Right atrium auricular region (tissue), 2 donors: Measurements from ENCODE around the gene HELZ. TPM values are rescaled to one million over a fixed set of nuclear protein-coding genes. Genes with fewer than 3 reads are reported as not detected.

Experiments
- DNase-seq: peaks from one replicate; pipeline ENCODE4 v3.0.0-alpha.2; 2019; ENCODE audit warnings: low spot score
- H3K27ac ChIP-seq, 2 donors: fragments of 200-600 bp; sonication (generic); 1 replicate in 1 of 2; 2 replicates in 1 of 2; pipeline ENCODE4 v1.5.1; 2016 to 2019
- H3K27me3 ChIP-seq, 2 donors: fragments of 200-600 bp; sonication (generic); one replicate each; pipeline versions ENCODE4 v1.5.1 to v1.6.0; 2017 to 2019
- H3K36me3 ChIP-seq: fragments of 200-600 bp; sonication (generic); one replicate; pipeline ENCODE4 v1.5.1; 2016
- H3K4me1 ChIP-seq, 2 donors: fragments of 200-600 bp; sonication (generic); one replicate each; pipeline versions ENCODE4 v1.5.1 to v1.6.0; 2017 to 2019
- H3K4me3 ChIP-seq, 2 donors: fragments of 200-600 bp; sonication (generic); 1 replicate in 1 of 2; 2 replicates in 1 of 2; pipeline ENCODE4 v1.5.1; 2017 to 2019; ENCODE audit warnings: mild to moderate bottlenecking in 1 of 2, moderate library complexity in 1 of 2
- H3K9me3 ChIP-seq, 2 donors: fragments of 200-600 bp; sonication (generic); one replicate each; pipeline ENCODE4 v1.5.1; 2019
- CTCF ChIP-seq, 2 donors: fragments of 200-600 bp; sonication (generic); IDR thresholded peaks; one replicate each; pipeline ENCODE4 v1.5.1; 2019; ENCODE audit warnings: antibody characterized with exemption in 2 of 2
- total RNA-seq, 2 donors: library from RNA; depleted of rRNA; stranded (reverse); fragments of >200 nt; gene quantifications; one replicate each; pipeline ENCODE4 v1.1.0, GENCODE V29; 2016

Gene HELZ
- total RNA-seq, 2 donors from 2014 or later, result 25.2 to 29.1 TPM

- Histone ChIP-seq H3K4me1 (peaks cover 0 to 32% of the 10 kb centered on the region in 2 donors), H3K36me3 (no peaks in the 10 kb centered on the region), H3K27me3 (no peaks in the 10 kb centered on the region), H3K4me3 (peak overlapping the region in 1 of 2 donors; percentile 89), H3K27ac (no peak overlapping the region), H3K9me3 (no peaks in the 10 kb centered on the region)
- DNase-seq, result peak; percentile 54
- TF ChIP-seq CTCF (IDR thresholded peaks at IDR 0.05), result no peak
Measured at GRCh38 chr17:67246653-67247415, 1.8 kb upstream of the HELZ start.

- peak overlapping the region; percentile 73 to 89 for H3K4me3 ChIP-seq
- peaks cover 0 to 37% of the 10 kb centered on the region in 2 donors for H3K4me1 ChIP-seq
- H3K27ac ChIP-seq, result no peak overlapping the region
- no peak for TF ChIP-seq CTCF (IDR thresholded peaks at IDR 0.05)
- H3K36me3 ChIP-seq, result no peaks in the 10 kb centered on the region
- H3K9me3 ChIP-seq, result no peaks in the 10 kb centered on the region
- no peaks in the 10 kb centered on the region for H3K27me3 ChIP-seq
- DNase-seq, result peak; percentile 30
Measured at GRCh38 chr17:67246403-67246652, 1.3 kb upstream of the HELZ start.

- Histone ChIP-seq H3K27ac (peak overlapping the region; percentile 82 to 87), H3K9me3 (no peaks in the 10 kb centered on the region), H3K27me3 (no peaks in the 10 kb centered on the region), H3K4me1 (peaks cover 0 to 42% of the 10 kb centered on the region in 2 donors), H3K36me3 (no peaks in the 10 kb centered on the region), H3K4me3 (peak overlapping the region; percentile 73 to 89)
- TF ChIP-seq CTCF (IDR thresholded peaks at IDR 0.05), result no peak
- DNase-seq, result no peak
Measured at GRCh38 chr17:67245694-67246402, 852 bp upstream of the HELZ start.

- Histone ChIP-seq H3K27me3 (no peaks in the 10 kb centered on the region), H3K27ac (peak overlapping the region; percentile 82 to 87), H3K9me3 (no peaks in the 10 kb centered on the region), H3K4me1 (peaks cover 0 to 54% of the 10 kb centered on the region in 2 donors), H3K4me3 (peak overlapping the region; percentile 73 to 89), H3K36me3 (peaks cover 2% of the 10 kb centered on the region)
- TF ChIP-seq CTCF (IDR thresholded peaks at IDR 0.05), result no peak
- no peak for DNase-seq
Measured at GRCh38 chr17:67244431-67245072, 444 bp downstream of the HELZ start.

- H3K36me3 ChIP-seq, result peaks cover 15% of the 10 kb centered on the region
- H3K27me3 ChIP-seq, result no peaks in the 10 kb centered on the region
- no peaks in the 10 kb centered on the region for H3K9me3 ChIP-seq
- no peak for TF ChIP-seq CTCF (IDR thresholded peaks at IDR 0.05)
- no peak for DNase-seq
- no peak overlapping the region for H3K4me3 ChIP-seq
- H3K4me1 ChIP-seq, result peaks cover 0 to 60% of the 10 kb centered on the region in 2 donors
- no peak overlapping the region for H3K27ac ChIP-seq
Measured at GRCh38 chr17:67243284-67243683, 1.7 kb downstream of the HELZ start.
